Measurements from ENCODE around the gene NPSR1. TPM values are rescaled to one million over a fixed set of nuclear protein-coding genes. Genes with fewer than 3 reads are reported as not detected.
"Not testable (repeated sequence)": the region's sequence is repeated elsewhere in the genome, so short reads cannot be mapped to it uniquely, and the experiment has no call there.

NPSR1 gene
- total RNA-seq, 2 donors from 2014 or later, result not detected

DNA sequence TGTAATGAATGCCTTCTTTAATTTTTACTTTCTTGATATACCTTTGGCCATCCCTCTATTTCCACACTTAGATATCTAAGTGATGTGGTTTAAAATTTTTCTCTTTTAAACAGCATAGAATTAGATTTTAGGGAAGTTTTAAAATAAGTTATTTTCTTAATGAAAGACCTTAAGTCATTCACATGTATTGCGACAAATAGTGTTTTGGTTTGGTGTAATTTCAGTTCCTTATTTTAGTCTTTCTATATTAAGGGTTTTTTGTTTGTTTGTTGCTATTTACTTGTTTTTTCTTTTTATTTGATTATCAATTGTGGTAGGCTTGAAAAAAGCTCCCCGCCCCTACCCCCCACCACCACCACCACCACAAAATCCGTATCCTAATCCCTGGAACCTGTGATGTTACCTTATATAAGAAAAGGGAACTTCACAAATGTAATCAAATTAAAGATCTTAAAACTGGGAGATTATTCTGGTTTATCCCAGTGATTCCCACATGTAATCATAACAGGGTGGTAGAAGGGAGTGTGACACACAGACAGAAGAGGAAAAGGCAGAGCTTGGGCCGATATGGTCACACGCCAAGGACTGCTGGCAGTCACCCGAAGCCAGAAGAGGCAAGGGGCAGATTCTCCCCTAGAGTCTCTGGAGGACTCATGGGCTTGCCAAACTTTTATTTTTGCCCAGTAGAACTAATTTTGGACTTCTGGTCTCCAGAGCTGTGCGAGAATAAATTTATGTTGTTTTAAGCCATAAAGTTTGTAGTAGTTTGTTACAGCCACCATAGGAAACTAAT, 149.7 kb downstream of the NPSR1 start:
- no peaks in the 10 kb centered on the region for H3K9me3 ChIP-seq
- no peak for ATAC-seq (ENCODE audit: insufficient number of reproducible peaks, low FRiP score, low read depth)
- no peaks in the 10 kb centered on the region for H3K4me1 ChIP-seq (ENCODE audit: control insufficient read depth in 1 of 2, low read depth in 2 of 2)
- TF ChIP-seq, protein P1, sequence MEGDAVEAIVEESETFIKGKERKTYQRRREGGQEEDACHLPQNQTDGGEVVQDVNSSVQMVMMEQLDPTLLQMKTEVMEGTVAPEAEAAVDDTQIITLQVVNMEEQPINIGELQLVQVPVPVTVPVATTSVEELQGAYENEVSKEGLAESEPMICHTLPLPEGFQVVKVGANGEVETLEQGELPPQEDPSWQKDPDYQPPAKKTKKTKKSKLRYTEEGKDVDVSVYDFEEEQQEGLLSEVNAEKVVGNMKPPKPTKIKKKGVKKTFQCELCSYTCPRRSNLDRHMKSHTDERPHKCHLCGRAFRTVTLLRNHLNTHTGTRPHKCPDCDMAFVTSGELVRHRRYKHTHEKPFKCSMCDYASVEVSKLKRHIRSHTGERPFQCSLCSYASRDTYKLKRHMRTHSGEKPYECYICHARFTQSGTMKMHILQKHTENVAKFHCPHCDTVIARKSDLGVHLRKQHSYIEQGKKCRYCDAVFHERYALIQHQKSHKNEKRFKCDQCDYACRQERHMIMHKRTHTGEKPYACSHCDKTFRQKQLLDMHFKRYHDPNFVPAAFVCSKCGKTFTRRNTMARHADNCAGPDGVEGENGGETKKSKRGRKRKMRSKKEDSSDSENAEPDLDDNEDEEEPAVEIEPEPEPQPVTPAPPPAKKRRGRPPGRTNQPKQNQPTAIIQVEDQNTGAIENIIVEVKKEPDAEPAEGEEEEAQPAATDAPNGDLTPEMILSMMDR (IDR thresholded peaks at IDR 0.05), result no peak
- no peak overlapping the region for H3K27ac ChIP-seq
- H3K4me3 ChIP-seq, result no peak overlapping the region
- no peaks in the 10 kb centered on the region for H3K27me3 ChIP-seq (replicated peaks; ENCODE audit: insufficient read depth)
- no peak for DNase-seq (ENCODE audit: low spot score)
- H3K36me3 ChIP-seq, result no peaks in the 10 kb centered on the region

DNA sequence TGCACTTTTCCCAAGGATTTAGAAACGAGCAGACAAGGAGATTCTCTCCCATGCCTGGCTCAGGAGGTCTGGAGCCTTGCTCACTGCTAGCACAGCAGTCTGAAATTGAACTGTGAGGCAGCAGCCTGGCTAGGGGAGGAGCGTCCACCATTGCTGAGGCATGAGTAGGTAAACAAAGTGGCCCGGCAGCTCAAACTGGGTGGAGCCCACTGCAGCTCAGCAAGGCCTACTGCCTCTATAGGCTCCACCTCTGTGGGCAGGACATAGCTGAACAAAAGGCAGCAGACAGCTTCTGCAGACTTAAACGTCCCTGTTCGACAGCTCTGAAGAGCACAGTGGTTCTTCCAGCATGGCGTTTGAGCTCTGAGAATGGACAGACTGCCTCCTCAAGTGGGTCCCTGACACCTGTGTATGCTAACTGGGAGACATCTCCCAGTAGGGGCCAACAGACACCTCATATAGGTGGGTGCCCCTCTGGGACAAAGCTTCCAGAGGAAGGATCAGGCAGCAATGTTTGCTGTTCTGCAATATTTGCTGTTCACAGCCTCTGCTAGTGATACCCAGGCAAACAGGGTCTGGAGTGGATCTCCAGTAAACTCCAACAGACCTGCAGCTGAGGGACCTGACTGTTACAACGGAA, 156.3 kb downstream of the NPSR1 start:
- H3K9me3 ChIP-seq; DNase-seq (ENCODE audit: low spot score); H3K27me3 ChIP-seq (replicated peaks; ENCODE audit: insufficient read depth); ATAC-seq (ENCODE audit: insufficient number of reproducible peaks, low FRiP score, low read depth); H3K4me3 ChIP-seq; H3K36me3 ChIP-seq; H3K4me1 ChIP-seq (ENCODE audit: control insufficient read depth in 1 of 2, low read depth in 2 of 2); H3K27ac ChIP-seq: not testable (repeated sequence)

DNA sequence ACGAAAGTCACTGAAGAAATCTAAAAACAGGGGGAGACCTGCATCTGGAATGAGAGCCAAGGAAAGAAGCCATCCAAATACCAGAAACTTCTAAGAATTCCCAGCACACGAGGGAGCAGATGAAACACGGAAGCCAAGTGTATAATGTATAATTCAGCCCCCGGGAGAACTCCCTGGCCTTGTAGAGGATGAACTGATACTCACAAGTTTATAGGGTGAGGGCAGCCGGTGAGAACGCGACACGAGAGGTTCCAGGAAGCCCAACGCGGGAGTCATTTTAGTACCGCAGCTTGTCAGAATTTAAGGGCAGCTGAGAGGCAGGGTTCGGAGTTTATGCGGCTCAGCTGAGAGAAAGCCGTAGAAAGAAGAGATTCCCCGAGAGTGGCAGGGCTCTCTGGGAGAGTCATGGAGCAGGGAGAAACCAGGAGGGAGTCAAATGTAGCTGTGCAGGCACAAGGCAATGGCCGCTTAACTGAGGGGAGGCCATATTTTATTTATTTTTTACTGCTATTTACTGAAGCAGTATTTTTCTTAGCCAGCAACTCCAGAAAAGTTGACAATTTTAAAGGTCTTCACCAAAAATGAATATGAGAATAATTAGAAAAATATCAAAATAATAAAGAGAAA, 164.0 kb downstream of the NPSR1 start:
- DNase-seq (ENCODE audit: low spot score) (no peak), ATAC-seq (ENCODE audit: insufficient number of reproducible peaks, low FRiP score, low read depth) (no peak)
- Histone ChIP-seq H3K36me3 (no peaks in the 10 kb centered on the region), H3K27ac (no peak overlapping the region), H3K4me1 (ENCODE audit: control insufficient read depth in 1 of 2, low read depth in 2 of 2) (no peaks in the 10 kb centered on the region), H3K4me3 (no peak overlapping the region), H3K27me3 (replicated peaks; ENCODE audit: insufficient read depth) (no peaks in the 10 kb centered on the region), H3K9me3 (no peaks in the 10 kb centered on the region)
- TF ChIP-seq, protein P1 (IDR thresholded peaks at IDR 0.05), result no peak

DNA sequence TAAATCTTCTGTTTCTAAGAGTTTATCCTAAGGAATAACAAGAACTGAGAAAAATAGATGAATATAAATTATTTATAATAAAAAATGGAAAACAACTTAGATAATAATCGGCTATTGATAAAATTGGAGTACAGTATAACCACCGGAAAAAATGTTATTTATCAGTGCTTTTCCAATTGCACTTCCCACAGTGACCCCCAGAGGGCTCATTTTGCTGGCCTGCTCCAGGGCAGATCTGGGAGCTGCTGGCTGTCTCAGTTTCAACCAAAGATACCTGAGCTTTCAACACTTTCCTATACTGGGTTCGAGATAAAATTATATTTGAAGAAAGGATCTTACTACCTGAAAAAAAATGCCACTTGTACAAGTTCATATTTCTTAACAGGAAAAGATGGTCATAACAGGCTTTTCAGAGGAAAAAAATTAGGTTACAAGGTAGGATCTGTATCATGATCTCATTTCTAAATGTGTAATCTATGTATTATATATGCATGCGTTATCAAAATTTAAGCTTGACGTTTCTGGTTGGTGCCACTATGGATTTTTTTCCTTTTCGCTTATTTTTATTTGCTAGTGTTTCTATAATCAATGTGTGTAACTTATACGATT, 165.7 kb downstream of the NPSR1 start:
- Histone ChIP-seq H3K9me3 (no peaks in the 10 kb centered on the region), H3K4me3 (no peak overlapping the region), H3K36me3 (no peaks in the 10 kb centered on the region), H3K4me1 (ENCODE audit: control insufficient read depth in 1 of 2, low read depth in 2 of 2) (no peaks in the 10 kb centered on the region), H3K27me3 (replicated peaks; ENCODE audit: insufficient read depth) (no peaks in the 10 kb centered on the region), H3K27ac (no peak overlapping the region)
- TF ChIP-seq, protein P1 (IDR thresholded peaks at IDR 0.05), result peak; percentile 79
- DNase-seq (ENCODE audit: low spot score) (no peak), ATAC-seq (ENCODE audit: insufficient number of reproducible peaks, low FRiP score, low read depth) (no peak)

DNA sequence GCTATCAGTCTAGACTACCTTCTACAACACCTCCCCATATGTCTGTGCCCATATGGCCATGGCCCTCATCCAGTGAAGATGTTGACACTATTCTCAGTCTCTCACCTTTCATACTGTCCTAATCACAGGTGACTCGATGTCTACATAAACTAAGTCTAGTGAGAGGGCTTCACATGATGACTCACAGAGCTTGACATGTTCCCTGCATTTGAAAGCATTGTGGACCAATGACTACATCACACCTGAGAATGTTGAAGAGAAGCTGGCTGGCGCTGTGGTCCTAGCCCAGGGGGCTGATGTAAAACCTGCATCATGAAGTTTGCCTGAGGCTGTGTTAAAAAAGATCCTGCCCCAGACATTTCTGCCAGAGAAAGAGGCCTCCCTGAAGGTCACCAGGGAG, 167.2 kb downstream of the NPSR1 start:
- H3K27me3 ChIP-seq (replicated peaks; ENCODE audit: insufficient read depth), result no peaks in the 10 kb centered on the region
- H3K36me3 ChIP-seq, result no peaks in the 10 kb centered on the region
- no peak overlapping the region for H3K27ac ChIP-seq
- DNase-seq (ENCODE audit: low spot score) (no peak), ATAC-seq (ENCODE audit: insufficient number of reproducible peaks, low FRiP score, low read depth) (no peak)
- TF ChIP-seq, protein P1 (IDR thresholded peaks at IDR 0.05), result no peak
- H3K4me1 ChIP-seq (ENCODE audit: control insufficient read depth in 1 of 2, low read depth in 2 of 2), result no peaks in the 10 kb centered on the region
- no peak overlapping the region for H3K4me3 ChIP-seq
- H3K9me3 ChIP-seq, result no peaks in the 10 kb centered on the region
